ENCODE results near the gene CFAP97D1.

Gene CFAP97D1

DNA sequence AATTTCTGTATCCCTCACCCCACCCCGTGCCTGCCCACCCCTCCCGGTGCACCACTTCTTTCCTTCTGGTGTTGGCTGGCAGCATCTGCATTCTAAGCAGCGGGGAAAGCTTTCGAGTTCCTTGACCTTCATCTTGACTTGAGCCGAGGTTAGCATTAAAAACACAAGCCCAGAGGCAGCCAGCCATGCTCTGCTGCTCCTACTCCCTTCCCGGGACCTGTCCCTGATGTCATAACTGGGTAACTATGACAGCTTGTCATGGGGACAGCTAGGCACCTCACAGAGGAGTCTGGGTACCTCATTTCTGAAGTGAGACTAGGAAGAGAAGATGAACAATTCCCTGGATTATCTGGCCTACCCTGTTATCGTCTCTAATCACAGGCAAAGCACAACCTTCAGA lies at the start of gene CFAP97D1:
Gene CFAP97D1, plus strand, starts transcription at position 301 of the 400 bp plus-strand sequence. Its CDS starts 28 bp downstream, at position 329.
- DNase-seq = no peak

DNA sequence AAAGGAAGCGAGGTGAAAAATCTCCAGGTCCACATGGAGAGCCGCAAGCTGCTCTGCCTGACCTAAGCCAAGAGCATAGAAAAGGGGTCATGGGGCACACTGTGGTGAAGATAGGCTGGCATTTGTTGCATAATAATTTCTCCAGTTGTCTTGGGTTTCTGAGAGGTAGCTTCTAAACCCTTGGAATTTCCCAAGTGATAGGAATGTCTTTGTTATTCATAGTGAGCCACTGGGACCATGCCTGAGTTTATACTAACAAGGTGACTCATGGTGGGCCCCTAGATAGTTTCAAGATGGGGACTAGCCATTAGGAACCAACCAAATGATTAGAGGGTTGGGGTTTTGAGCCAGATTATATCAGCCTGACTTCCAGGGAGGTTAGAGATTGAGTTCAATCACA lies 47.3 kb upstream of the CFAP97D1 start:
- DNase-seq = no peak

DNA sequence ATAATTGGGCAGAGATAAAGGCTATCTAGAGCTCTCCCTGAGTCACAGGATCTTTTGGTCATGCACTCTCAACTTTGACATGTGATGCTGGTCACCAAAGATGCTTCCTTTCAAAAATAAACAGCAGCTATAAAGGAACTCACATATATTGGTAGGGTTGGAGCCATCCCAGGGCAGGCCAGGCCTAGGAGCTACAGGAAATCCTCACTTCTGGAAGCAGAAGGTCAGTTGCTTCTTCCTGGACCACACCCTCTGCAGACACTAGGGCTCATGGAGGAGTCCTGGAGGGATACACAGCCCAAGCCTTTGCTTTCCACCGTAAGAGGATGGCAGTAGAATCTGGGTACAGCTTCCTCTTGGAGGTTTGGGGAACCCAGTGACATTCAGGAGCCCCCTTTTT lies 46.3 kb upstream of the CFAP97D1 start:
- DNase-seq = no peak

DNA sequence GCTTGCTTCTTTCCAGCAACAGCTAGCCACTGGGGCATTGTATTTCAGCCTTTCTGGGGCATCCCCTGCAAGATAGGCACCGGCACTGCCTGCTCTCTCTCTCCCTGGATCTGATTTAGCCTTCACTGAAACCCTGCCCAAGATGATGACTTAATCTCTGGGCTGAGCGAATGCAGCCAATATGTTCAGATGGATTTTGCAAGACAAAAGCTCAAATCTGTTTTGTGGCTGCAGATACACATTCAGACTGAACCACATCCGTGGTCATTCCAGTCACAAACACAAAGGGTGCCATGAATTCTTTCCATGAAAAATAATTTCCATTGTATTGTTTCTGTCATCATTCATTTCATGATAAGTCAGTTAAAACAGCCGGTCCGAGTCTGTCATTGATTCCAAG lies 45.9 kb upstream of the CFAP97D1 start:
- DNase-seq = no peak

DNA sequence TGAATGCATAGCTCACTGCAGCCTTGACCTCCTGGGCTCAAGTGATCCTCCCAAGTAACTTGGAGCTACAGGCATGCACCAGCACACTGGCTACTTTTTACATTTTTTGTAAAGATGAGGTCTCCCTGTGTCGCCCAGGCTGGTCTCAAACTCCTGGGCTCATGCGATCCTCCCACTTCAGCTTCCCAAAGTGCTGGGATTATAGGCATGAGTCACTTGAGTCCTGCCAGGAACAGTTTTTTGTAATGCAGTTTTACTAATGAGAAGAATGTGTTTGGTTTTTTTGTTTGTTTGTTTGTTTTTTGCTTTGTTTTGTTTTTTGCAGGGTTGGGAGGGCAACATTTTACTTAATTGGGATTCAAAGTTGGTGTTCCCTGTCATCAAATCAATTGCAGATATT lies 43.8 kb upstream of the CFAP97D1 start:
- no peak for DNase-seq

DNA sequence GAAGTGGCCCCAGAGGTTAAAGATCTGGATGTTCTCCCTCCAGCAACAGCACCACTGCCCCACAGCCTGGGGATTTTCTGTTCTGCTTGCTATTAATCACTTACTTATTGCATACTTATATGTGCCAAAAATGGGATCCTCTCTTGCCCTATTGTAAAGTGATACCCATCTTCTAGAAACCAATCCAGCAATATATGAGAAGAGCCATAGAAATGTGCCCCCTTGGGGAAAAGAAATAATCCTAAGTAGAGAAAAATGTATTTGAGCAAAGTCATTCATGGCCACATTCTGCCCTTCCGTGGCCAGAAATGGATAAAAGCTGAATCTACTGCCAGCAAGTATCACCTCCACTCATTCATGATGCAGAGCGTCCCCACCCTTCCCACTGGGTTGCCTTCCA lies 42.5 kb upstream of the CFAP97D1 start:
- DNase-seq = peak in 1 of 2 experiments; percentile 57

DNA sequence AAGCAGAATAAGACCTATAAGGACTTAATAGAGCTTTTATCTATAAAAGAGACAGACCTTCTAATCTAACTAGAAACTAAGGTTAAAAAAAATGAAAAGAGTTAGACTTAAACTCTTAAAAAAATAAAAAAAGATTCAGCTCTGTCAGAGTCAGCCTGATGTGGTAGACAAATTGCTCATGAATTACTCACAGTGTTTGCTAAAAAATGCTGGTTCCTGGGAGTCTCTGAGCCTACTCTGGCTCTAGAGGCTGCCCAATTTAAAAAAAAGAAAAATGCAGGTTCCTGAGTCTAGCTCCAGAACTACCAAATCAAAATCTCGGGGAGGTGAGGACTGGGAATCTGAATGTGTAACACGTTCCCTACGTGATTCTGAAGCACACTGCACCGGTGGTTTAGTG lies 39.7 kb upstream of the CFAP97D1 start:
- no peak for DNase-seq

DNA sequence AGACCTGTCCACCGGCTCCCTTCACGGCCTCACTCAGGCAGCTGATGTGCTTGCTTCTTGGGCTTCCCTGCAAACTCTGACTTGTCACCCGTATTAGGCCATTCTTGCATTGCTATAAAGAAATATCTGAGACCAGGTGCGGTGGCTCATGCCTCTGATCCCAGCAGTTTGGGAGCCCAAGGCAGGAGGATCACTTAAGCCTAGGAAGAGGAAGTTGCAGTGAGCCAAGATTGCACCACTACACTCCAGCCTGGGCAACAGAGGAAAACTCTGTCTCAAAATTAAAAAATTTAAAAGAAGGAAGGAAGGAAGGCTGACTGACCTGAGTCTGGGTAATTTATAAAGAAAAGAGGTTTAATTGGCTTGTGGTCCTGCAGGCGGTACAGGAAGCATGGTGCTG lies 38.6 kb upstream of the CFAP97D1 start:
- no peak for DNase-seq

DNA sequence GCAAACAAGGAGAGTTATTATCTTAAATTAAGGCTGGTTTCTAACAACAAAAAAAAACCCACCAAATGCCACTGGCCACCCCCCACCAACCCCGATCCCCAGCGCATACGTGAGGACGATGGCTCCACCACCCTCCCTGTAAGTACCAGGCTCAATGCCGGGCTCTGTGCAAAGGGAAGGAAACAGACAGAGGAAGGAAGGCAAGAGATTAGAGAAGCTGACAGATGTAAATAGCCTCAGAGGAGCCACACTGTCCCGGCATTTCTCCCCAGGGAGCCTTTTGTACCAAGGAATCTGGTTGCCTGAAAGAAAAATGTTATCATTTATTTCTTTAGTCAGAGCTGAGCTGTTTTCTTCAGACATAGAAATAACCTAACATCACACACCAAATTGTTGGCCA lies 34.7 kb upstream of the CFAP97D1 start:
- peak; percentile 73 to 74 for DNase-seq

DNA sequence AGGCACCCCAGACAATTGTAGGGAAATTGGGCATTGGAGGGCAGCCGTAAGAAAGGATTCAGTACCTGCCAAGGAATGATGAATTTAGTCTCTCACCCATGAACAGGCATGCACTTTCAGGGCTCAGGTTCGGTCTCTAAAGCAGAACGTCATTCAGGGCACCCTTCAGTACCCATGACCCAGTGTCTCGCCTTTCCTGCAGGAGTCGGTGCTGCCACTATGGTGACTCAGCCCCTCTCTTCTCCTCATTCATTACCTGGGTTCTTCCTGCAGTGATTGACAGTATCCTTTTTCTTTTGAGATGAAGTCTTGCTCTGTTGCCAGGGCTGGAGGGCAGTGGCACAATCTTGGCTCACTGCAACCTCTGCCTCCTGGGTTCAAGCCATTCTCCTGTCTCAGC lies 30.1 kb upstream of the CFAP97D1 start:
- DNase-seq = no peak

DNA sequence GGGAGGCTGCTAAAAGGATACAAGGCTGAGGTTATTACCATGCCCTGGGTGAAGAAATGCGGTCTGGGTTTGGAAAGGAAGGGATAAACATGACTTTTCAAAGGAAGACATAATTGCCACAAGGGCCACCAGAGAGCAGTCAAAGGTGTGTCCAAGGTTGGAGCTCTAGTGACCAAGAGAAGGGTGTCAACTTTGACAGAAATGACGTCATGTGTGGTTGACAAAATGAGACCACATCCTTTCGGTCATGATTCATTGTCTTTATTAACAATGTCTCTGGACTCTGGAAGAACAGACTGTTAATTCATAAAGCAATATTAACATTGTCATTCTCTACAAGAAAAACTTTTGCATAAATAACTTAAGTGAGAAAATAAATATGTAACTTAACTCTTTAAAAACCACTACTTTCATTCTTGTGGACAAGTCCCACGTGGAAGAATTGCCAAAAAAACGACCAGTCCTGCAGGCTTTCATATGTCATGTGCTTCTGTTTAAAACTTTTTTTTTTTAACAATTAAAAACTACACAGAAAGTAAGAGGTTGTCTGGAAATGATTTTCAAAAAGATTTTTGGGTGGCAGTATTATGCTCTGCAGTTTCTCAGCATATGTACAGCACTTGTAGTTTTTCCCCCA lies 26.6 kb upstream of the CFAP97D1 start:
- DNase-seq = no peak

DNA sequence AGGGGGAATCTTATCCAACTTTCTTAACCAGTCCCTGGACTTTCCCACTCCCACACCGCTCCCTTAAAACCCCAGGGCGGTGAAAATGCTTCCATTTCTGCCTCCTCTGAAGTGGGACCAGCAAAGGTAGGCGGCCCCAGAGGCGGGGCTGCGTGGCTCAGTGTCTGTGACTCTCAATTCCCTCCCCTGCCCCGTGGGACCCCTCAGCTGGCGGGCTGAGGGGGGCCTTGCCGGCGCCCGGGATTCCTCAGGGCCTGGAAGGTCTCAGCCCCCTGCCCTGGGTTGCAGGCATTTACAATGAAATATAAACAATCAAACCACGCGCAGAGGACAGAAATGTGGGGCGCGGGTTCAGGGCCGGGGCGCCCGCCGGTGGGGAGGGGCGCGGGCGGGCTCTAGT lies 25.3 kb upstream of the CFAP97D1 start:
- DNase-seq = no peak

DNA sequence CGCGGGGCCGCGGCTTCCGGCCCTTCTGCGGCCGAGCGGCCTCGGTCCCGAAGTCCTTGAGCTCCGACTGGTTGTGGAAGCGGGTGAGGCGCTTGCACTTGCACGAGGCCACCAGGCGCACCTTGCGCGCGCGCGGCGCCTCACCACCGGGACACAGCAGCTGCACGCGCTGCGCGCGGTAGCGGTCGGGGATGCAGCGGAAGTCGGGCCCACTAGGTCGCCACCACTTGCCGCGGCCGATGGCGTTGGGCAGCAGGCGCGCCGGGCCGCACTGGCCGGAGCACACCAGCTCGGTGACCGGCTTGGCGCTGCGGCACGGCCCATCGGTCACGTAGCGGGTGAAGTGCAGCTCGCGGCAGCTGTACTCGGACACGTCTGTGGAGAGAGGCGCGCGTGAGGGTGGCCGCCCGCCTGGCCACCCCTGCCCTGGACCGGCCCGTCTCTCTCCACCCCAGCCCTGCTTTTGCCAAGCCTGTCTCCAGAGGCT lies 24.8 kb upstream of the CFAP97D1 start:
- DNase-seq = peak; percentile 25 to 70

DNA sequence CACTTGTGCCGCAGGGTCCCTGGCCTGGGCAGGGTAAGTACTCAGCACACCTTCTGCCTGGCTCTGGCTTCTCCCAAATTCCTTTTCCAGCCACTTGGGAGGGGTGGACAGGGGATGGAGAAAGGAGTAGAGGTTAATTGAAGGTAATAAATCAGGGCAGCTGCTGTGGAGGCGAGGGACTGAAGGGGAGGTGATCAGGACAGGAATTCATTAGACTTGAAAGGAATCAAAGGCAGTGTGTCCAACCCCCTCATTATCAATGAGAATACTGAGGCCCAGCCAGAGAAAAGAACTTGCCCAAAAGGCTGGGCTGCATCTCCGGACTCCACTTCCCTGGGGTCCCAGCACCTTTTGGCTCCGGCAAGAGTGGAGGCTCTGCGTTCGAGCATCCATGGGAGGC lies 24.0 kb upstream of the CFAP97D1 start:
- no peak for DNase-seq

DNA sequence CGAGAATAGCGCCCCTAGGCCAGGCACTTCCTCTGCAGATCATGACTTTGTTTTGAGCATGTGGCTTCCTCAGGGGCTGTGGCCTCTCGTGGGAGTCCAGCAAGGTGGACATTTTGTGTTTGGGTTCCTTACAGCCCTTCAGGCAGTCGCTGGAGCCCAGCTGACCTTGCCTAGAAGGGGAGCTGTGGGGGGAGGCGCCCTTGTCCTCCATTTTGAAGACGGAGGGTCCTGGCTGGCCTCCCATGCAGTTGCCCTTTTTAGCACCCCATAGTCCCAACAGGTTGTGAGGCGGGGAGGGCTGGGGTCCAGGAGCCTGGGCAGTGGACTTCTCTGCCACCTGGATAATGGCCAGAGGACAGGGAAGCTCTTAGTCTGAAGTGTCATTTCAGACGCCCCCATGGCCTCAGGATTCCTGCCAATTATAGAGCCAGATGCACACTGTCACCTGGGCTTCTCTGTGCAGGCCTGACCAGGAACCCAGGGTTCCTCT lies 23.0 kb upstream of the CFAP97D1 start:
- DNase-seq = no peak

DNA sequence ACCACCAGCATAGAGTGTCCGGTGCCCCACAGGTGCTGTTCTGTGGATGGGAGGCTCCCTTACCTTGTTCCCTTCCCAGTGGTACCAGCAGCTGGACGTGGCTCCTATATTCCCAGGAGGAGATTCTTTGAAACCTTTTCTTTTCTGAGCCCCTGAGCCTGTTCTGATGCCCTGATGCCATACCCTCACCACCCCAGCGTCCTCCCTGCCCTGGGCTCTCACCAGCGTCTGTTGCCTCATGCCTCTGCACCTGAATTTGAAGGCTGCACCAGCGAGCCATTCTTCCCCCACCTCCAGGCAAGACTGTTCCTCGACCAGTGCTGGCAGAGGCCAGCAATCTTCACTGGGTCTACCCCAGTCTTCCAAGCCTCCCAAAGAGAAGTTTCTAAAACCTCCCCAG lies 22.1 kb upstream of the CFAP97D1 start:
- DNase-seq = no peak

DNA sequence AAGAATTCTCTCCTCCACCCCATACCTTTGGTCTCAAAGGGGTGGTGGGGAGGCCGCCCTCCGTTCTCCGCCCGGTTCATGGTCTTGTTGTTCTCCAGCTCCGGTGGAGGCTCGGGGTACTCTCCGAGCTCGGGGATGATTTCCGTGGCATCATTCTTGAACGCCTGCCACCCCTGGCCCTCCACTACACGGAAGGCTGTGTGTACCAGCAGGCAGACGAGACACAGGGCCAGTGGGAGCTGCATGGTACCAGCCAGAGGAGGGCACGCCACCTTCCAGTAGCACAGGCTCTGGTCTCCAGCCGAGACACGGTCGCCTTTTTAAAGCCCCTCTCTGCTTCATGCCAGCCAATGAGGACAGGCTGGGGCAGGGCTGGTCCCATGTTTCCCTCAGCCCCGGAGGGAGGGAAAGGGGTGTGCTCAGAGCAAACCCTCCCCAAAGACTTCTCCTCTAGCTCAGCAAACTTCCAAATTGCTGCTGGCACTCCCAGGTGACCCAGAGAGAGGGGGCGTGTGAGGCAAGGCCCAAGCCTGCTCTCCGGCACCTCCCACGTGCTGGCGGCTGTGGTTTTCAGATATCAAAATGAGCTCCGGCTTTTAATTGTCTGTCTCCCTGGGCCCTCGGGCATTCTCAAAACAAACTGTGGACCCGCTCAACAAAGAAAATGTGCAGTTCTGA lies 21.6 kb upstream of the CFAP97D1 start, which contains the start of gene SOST:
Gene SOST, minus strand, starts transcription at position 295 of the 678 bp plus-strand sequence. Its CDS starts 50 bp downstream, at position 245.
- no peak for DNase-seq

DNA sequence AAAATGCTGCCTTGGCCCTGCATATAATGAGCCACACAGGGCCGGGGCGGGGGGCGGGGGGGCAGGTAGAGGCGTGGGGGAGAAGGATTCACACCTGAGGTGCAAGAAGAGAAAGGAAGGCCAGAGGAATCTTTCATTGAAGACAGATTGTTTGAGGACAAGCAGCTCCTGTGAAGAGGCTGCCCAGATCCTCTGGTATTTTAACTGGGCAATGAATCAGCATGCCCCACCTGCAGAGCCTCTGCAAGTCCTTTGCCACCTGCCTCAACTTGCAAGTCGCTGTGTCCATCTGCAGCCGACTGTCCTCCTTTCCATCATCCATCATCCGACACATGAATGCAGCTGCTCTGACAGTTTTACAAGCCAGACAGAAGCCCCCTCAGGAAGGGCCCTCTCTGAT lies 20.4 kb upstream of the CFAP97D1 start:
- no peak for DNase-seq

DNA sequence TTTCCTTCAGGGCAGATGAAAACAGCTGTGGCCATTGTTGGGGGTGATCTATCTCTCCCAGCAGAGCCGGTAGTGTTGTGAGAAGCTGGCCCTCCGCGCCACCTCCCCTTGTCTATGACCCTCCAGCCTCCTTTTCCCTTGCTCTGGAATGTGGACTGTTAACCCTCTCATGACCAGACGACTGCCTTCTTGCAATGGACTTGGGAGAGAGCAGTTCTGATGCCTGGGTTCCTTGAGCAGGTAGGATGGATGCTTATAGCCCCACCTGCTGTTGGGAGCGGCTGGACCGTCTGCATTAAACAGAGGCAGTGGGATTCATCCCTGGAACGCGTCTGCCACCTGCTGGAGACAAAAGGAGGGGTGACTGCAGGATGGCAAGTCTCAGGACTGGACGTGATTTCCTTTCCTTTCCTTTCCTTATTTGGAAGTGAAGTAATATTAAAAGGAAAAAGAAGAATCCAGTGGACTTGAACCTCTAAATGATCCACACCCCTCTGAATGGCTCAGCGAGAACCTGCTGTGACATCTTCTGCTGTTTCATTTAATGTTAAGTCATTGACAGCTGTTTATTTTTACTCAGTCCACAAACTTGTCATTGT lies 19.9 kb upstream of the CFAP97D1 start:
- peak; percentile 88 to 92 for DNase-seq

DNA sequence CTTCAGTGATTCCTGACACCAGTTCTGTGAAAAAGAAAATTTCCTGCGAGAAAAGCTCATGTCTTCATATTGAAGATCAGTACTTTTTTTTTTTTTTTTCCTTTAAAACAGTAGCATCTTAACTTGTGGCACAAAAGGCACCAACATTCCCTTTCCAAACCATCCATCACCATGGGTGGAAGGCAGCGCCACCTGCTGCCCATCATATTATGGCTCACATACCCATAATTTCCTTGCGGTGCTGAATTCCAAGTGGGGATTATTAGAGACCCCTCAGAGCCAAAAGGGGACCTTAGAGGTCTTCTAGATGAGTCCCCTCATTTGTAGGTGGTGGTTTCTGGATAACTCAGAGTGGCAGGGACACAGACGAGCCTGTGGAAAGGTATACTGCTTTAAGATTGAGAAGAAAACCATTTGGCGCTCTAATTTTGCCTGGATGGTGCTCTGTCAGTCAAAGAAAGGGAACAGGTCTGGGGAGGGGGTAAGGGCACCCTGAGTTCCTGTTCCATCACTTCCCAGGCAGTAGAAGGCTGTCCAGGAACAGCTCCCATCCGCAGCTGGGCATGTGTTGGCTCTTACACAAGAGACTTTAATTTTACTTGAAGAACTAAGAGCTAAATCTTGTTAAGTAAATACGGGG lies 13.7 kb upstream of the CFAP97D1 start:
- peak; percentile 31 to 59 for DNase-seq

DNA sequence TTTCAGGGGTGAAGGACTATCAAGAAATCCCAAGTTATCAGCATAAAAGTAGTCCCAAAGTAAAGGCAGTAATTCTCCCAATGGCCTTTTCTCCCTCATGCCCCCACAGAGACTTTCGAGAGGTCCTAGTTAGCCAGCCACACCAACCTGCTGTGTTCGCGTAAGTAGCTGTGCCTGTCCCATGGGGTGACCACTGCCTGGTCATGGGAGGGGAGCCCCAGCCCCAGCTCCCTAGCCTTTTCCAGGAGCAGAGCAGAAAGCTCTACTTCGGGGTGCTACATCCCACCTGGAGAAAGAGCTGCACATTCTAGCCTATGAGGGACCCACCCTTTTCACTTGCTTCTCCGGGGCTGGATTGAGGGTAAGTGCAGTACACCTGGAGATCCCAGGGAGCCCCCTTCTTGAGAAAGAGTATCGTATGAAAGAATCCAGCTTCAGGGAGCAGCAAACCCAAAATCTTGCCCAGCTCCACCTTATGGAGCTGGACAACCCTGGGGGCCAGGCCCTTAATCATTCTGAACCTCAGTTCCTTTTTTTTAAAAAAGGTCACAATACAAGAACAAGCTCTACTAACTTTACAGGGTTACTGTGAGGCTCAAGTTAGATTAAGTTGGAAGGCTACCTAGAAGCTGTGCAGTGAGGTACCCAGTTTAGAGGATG lies 13.1 kb upstream of the CFAP97D1 start:
- DNase-seq = no peak

DNA sequence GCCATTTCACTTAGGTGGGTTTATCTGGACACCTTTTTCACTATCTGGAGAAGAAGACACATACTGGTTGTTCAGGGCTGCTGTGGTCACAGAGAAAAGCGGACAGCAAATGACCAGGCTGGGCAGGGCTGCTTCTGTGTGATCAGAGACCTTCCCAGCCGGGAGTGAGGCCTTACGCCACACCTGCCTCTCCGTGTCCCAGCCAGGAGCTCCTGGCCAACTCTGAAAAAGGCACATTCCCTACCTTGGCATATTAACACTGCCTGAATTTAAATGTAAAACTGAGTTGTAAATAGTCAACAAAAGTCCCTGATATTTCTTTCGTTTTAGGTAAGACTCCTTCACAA lies 12.5 kb upstream of the CFAP97D1 start:
- DNase-seq = no peak

DNA sequence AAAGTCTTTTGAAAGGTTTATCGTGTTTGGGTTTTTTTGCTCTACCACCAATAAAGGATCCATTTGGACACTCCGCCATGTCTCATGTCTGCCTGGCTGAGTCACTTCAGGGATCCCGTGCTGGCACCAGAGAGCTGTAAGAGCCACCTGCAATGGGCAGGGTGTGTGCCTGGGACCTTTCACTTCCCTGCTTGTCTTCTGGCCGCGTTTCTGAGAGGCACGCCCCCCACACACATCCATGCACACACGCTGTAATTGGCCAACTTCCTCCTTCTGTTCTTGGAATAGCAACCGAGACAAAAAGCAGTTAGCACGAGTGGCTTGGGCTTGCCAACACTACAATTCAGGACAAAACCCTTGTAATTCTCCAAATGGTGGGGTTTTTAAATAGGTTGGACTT lies 11.9 kb upstream of the CFAP97D1 start:
- DNase-seq = no peak

Data from NCI-H524 (cell line).